ENCODE results near the gene HIRIP3. TPM values are rescaled to one million over a fixed set of nuclear protein-coding genes. Genes with fewer than 3 reads are reported as not detected.

The HIRIP3 gene
- total and polyA plus RNA-seq, 2 of the 13 experiments (the other 11 are each of a cell fraction or from before 2014, with no cell fraction given) = 12.6 to 17.2 TPM

GRCh38 chr16:29995911-29996765, 721 bp upstream of the HIRIP3 start, which contains the start of gene INO80E (continued):
- 0 out of 2 replicates have a peak, but pooled peaks have one; percentile 54 for TF ChIP-seq ZNF512B (CRISPR knock-in tag; IDR thresholded peaks at IDR 0.05; ENCODE audit: borderline replicate concordance)
- peak; percentile 94; the same call in 1 of the 2 replicates for TF ChIP-seq ZNF430 (CRISPR knock-in tag; IDR thresholded peaks at IDR 0.05)
- peak; percentile 96 for TF ChIP-seq IKZF5 (CRISPR knock-in tag; IDR thresholded peaks at IDR 0.05)
- peak; percentile 94 for TF ChIP-seq KMT2B (CRISPR knock-in tag; IDR thresholded peaks at IDR 0.05)
- no peak; the same call in 1 of the 2 replicates for TF ChIP-seq ZNF30 (CRISPR knock-in tag; IDR thresholded peaks at IDR 0.05)
- TF ChIP-seq ZNF205 (CRISPR knock-in tag; IDR thresholded peaks at IDR 0.05) = peak; percentile 39; the same call in 1 of the 2 replicates
- TF ChIP-seq ZNF607 (CRISPR knock-in tag; IDR thresholded peaks at IDR 0.05; ENCODE audit: borderline replicate concordance) = peak; percentile 79
- no peak for TF ChIP-seq HMG20A (CRISPR knock-in tag; IDR thresholded peaks at IDR 0.05; ENCODE audit: borderline replicate concordance)
- TF ChIP-seq ZFP36L1 (CRISPR knock-in tag; IDR thresholded peaks at IDR 0.05) = peak; percentile 53; the same call in 1 of the 2 replicates
- TF ChIP-seq ARNTL (CRISPR knock-in tag; IDR thresholded peaks at IDR 0.05) = peak; percentile 86
- no peak for TF ChIP-seq SYNCRIP (IDR thresholded peaks at IDR 0.05; ENCODE audit: insufficient read depth, low read depth, low read length)
- peak; percentile 8; the same call in 1 of the 2 replicates for TF ChIP-seq FUBP1 (CRISPR knock-in tag; IDR thresholded peaks at IDR 0.05; ENCODE audit: borderline replicate concordance)
- TF ChIP-seq STAG1 (CRISPR knock-in tag; IDR thresholded peaks at IDR 0.05) = peak; percentile 39; the same call in 1 of the 2 replicates
- 0 out of 2 replicates have a peak, but pooled peaks have one; percentile 12 for TF ChIP-seq ZNF468 (CRISPR knock-in tag; IDR thresholded peaks at IDR 0.05)
- TF ChIP-seq HOXA5 (CRISPR knock-in tag; IDR thresholded peaks at IDR 0.05) = peak; percentile 92; the same call in 1 of the 2 replicates
- peak; percentile 76 for TF ChIP-seq BRCA1 (CRISPR knock-in tag; IDR thresholded peaks at IDR 0.05)
- no peak for TF ChIP-seq GPN1 (CRISPR knock-in tag; IDR thresholded peaks at IDR 0.05; ENCODE audit: borderline replicate concordance)
- TF ChIP-seq CREB1 (IDR thresholded peaks at IDR 0.05) = peak; percentile 97
- peak; percentile 98 for TF ChIP-seq CREB1 (CRISPR knock-in tag; IDR thresholded peaks at IDR 0.05)
- TF ChIP-seq ZFP91 (CRISPR knock-in tag; IDR thresholded peaks at IDR 0.05; ENCODE audit: borderline replicate concordance) = peak; percentile 98
- TF ChIP-seq ZNF431 (CRISPR knock-in tag; IDR thresholded peaks at IDR 0.05; ENCODE audit: borderline replicate concordance, low read depth) = peak; percentile 86; the same call in 1 of the 2 replicates
- 0 out of 2 replicates have a peak, but pooled peaks have one; percentile 86 for TF ChIP-seq ZSCAN20 (CRISPR knock-in tag; IDR thresholded peaks at IDR 0.05; ENCODE audit: borderline replicate concordance)

Measured in HepG2 (cell line).